ENCODE measurements around the gene ACP2.

The ACP2 gene

DNA sequence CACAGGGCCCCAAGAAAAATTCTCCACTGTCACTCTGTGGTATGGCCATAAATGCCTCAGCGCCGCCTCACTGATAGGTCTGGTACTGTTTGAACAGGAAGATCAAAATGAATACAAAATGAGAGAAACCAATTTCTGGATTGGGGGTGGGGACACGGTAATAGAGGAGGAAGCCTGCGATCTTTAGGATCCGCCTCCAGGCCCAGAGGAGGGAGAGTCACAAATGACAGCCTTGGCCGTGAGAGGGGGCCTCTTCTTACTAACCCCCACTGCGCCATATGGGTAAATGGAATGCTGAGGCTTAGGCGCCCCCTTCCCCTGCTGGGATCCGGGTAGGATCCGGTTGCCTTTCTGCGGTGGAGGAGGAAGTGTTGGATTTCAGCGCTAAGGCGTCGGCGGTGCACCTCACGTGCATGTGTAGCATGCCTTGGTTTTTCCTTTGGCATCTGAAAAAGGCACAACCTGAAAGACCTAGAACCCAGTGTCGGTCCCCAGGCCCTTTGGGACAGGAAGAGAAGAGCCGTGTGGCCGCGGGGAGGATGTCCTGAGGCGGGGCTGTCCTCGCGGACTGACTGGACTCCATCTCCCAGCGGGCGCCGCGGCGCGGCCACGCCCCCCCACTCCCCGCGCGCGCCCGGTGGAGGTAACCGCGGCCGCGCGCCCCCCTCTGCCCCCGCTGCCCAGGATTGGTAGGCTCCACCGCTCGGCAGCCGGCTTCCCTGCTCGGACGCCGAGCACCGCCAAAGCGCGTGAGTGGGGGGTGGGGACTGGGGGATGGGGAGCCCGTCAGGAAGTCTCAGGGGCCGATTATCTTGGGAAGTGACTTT is 20.6 kb upstream of the ACP2 start (continued):
- TF ChIP-seq, protein P1, sequence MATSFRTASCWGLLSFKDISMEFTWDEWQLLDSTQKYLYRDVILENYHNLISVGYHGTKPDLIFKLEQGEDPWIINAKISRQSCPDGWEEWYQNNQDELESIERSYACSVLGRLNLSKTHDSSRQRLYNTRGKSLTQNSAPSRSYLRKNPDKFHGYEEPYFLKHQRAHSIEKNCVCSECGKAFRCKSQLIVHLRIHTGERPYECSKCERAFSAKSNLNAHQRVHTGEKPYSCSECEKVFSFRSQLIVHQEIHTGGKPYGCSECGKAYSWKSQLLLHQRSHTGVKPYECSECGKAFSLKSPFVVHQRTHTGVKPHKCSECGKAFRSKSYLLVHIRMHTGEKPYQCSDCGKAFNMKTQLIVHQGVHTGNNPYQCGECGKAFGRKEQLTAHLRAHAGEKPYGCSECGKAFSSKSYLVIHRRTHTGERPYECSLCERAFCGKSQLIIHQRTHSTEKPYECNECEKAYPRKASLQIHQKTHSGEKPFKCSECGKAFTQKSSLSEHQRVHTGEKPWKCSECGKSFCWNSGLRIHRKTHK (tag by site-specific recombination; IDR thresholded peaks at IDR 0.05): no peak
- TF ChIP-seq MEIS1 (CRISPR knock-in tag; IDR thresholded peaks at IDR 0.05; ENCODE audit: borderline replicate concordance): no peak
- TF ChIP-seq KLF8 (tag by site-specific recombination; IDR thresholded peaks at IDR 0.05): peak; percentile 73
- no peak for TF ChIP-seq WT1 (tag by site-specific recombination; IDR thresholded peaks at IDR 0.05)
- TF ChIP-seq, protein P2, sequence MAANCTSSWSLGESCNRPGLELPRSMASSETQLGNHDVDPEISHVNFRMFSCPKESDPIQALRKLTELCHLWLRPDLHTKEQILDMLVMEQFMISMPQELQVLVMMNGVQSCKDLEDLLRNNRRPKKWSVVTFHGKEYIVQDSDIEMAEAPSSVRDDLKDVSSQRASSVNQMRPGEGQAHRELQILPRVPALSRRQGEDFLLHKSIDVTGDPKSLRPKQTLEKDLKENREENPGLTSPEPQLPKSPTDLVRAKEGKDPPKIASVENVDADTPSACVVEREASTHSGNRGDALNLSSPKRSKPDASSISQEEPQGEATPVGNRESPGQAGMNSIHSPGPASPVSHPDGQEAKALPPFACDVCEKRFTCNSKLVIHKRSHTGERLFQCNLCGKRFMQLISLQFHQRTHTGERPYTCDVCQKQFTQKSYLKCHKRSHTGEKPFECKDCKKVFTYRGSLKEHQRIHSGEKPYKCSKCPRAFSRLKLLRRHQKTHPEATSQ (tag by site-specific recombination; IDR thresholded peaks at IDR 0.05): no peak
- TF ChIP-seq, protein P3, sequence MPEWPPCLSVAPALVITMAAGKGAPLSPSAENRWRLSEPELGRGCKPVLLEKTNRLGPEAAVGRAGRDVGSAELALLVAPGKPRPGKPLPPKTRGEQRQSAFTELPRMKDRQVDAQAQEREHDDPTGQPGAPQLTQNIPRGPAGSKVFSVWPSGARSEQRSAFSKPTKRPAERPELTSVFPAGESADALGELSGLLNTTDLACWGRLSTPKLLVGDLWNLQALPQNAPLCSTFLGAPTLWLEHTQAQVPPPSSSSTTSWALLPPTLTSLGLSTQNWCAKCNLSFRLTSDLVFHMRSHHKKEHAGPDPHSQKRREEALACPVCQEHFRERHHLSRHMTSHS (tag by site-specific recombination; IDR thresholded peaks at IDR 0.05): no peak
- TF ChIP-seq, protein P4, sequence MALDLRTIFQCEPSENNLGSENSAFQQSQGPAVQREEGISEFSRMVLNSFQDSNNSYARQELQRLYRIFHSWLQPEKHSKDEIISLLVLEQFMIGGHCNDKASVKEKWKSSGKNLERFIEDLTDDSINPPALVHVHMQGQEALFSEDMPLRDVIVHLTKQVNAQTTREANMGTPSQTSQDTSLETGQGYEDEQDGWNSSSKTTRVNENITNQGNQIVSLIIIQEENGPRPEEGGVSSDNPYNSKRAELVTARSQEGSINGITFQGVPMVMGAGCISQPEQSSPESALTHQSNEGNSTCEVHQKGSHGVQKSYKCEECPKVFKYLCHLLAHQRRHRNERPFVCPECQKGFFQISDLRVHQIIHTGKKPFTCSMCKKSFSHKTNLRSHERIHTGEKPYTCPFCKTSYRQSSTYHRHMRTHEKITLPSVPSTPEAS (tag by site-specific recombination; IDR thresholded peaks at IDR 0.05): peak; percentile 66
- TF ChIP-seq, protein P5, sequence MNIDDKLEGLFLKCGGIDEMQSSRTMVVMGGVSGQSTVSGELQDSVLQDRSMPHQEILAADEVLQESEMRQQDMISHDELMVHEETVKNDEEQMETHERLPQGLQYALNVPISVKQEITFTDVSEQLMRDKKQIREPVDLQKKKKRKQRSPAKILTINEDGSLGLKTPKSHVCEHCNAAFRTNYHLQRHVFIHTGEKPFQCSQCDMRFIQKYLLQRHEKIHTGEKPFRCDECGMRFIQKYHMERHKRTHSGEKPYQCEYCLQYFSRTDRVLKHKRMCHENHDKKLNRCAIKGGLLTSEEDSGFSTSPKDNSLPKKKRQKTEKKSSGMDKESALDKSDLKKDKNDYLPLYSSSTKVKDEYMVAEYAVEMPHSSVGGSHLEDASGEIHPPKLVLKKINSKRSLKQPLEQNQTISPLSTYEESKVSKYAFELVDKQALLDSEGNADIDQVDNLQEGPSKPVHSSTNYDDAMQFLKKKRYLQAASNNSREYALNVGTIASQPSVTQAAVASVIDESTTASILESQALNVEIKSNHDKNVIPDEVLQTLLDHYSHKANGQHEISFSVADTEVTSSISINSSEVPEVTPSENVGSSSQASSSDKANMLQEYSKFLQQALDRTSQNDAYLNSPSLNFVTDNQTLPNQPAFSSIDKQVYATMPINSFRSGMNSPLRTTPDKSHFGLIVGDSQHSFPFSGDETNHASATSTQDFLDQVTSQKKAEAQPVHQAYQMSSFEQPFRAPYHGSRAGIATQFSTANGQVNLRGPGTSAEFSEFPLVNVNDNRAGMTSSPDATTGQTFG (tag by site-specific recombination; IDR thresholded peaks at IDR 0.05; ENCODE audit: borderline replicate concordance): no peak
- TF ChIP-seq ZNF654 (tag by site-specific recombination; IDR thresholded peaks at IDR 0.05; ENCODE audit: low read depth): no peak
- TF ChIP-seq KLF9 (tag by site-specific recombination; IDR thresholded peaks at IDR 0.05; ENCODE audit: low read depth): peak; percentile 79
- no peak for TF ChIP-seq GLI4 (tag by site-specific recombination; IDR thresholded peaks at IDR 0.05)
- TF ChIP-seq ZSCAN16 (tag by site-specific recombination; IDR thresholded peaks at IDR 0.05): no peak
- peak; percentile 73 for TF ChIP-seq ZBTB17 (tag by site-specific recombination; IDR thresholded peaks at IDR 0.05)
- TF ChIP-seq, protein P6, sequence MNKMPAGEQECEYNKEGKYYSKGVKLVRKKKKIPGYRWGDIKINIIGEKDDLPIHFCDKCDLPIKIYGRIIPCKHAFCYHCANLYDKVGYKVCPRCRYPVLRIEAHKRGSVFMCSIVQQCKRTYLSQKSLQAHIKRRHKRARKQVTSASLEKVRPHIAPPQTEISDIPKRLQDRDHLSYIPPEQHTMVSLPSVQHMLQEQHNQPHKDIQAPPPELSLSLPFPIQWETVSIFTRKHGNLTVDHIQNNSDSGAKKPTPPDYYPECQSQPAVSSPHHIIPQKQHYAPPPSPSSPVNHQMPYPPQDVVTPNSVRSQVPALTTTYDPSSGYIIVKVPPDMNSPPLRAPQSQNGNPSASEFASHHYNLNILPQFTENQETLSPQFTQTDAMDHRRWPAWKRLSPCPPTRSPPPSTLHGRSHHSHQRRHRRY (tag by site-specific recombination; IDR thresholded peaks at IDR 0.05): no peak
- TF ChIP-seq ZNF426 (tag by site-specific recombination; IDR thresholded peaks at IDR 0.05): no peak
- TF ChIP-seq ZNF629 (tag by site-specific recombination; IDR thresholded peaks at IDR 0.05): peak; percentile 46
- TF ChIP-seq ZNF555 (tag by site-specific recombination; conservative IDR thresholded peaks at IDR 0.05): no peak
- no peak for TF ChIP-seq TRIM28 (IDR thresholded peaks at IDR 0.05; ENCODE audit: borderline replicate concordance, low read length)
- TF ChIP-seq ZNF596 (tag by site-specific recombination; IDR thresholded peaks at IDR 0.05): no peak
- TF ChIP-seq ZNF175 (tag by site-specific recombination; IDR thresholded peaks at IDR 0.05): no peak
- TF ChIP-seq TCF7L2 (IDR thresholded peaks at IDR 0.05; ENCODE audit: borderline replicate concordance, low read depth, low read length): no peak
- no peak for TF ChIP-seq ZNF350 (tag by site-specific recombination; IDR thresholded peaks at IDR 0.05)
- peak; percentile 24; the same call in 1 of the 2 replicates for TF ChIP-seq PRDM4 (tag by site-specific recombination; IDR thresholded peaks at IDR 0.05)
- TF ChIP-seq ZNF138 (tag by site-specific recombination; IDR thresholded peaks at IDR 0.05; ENCODE audit: borderline replicate concordance): no peak
- TF ChIP-seq FEZF1 (tag by site-specific recombination; IDR thresholded peaks at IDR 0.05): peak; percentile 50
- TF ChIP-seq ZNF24 (tag by site-specific recombination; IDR thresholded peaks at IDR 0.05): peak; percentile 26; the same call in 1 of the 2 replicates
